ENCODE measurements around the gene PEMT.

DNA sequence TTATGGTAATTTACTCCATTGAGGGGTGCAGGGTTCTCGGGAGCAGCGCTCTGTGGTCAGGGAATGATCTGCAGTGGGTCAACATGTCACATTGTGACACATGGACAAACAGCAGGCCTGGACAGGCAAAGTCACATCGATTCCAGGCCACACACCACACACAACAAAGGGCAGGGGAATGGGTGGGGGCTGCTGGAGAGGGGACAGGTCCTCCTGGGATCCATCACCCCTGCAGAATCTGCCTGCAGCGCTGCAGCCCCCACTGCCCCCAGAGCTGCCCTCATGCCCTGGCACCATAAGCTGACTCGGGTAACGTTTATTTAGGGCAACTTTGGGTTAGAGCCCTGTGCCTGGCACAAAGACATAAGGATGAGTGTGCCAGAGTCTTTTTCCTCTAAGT, 9.1 kb downstream of the PEMT start:
- TF ChIP-seq, protein P1, sequence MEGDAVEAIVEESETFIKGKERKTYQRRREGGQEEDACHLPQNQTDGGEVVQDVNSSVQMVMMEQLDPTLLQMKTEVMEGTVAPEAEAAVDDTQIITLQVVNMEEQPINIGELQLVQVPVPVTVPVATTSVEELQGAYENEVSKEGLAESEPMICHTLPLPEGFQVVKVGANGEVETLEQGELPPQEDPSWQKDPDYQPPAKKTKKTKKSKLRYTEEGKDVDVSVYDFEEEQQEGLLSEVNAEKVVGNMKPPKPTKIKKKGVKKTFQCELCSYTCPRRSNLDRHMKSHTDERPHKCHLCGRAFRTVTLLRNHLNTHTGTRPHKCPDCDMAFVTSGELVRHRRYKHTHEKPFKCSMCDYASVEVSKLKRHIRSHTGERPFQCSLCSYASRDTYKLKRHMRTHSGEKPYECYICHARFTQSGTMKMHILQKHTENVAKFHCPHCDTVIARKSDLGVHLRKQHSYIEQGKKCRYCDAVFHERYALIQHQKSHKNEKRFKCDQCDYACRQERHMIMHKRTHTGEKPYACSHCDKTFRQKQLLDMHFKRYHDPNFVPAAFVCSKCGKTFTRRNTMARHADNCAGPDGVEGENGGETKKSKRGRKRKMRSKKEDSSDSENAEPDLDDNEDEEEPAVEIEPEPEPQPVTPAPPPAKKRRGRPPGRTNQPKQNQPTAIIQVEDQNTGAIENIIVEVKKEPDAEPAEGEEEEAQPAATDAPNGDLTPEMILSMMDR (IDR thresholded peaks at IDR 0.05): no peak
- no peak for TF ChIP-seq POLR2A (IDR thresholded peaks at IDR 0.05)
